GM23248 (cell line): ENCODE results near the gene LINGO4. TPM values are rescaled to one million over a fixed set of nuclear protein-coding genes. Genes with fewer than 3 reads are reported as not detected.

Source experiments
- DNase-seq: peaks from one replicate; pipeline ENCODE4 v3.0.0-alpha.2; 2015
- H2AFZ ChIP-seq: fragments of 200-600 bp; sonication (generic); 2 replicates; pipeline ENCODE4 v1.6.1; 2016; ENCODE audit warnings: antibody characterized with exemption
- H3F3A ChIP-seq: fragments of 200-600 bp; sonication (generic); 2 replicates; pipeline ENCODE4 v1.6.1; 2016; ENCODE audit warnings: mild to moderate bottlenecking, antibody characterized with exemption, mixed run types; ENCODE audit not compliant: insufficient read depth
- H3K27ac ChIP-seq: fragments of 200-600 bp; sonication (generic); 2 replicates; pipeline ENCODE4 v1.5.1; 2016; ENCODE audit warnings: mild to moderate bottlenecking
- H3K27me3 ChIP-seq: fragments of 200-600 bp; sonication (generic); replicated peaks from 2 replicates; pipeline ENCODE4 v1.6.1; 2016; ENCODE audit warnings: mild to moderate bottlenecking; ENCODE audit not compliant: insufficient read depth
- H3K36me3 ChIP-seq: fragments of 200-600 bp; sonication (generic); 2 replicates; pipeline ENCODE4 v1.6.1; 2016; ENCODE audit warnings: low read depth, mild to moderate bottlenecking
- H3K4me1 ChIP-seq: fragments of 200-600 bp; sonication (generic); 2 replicates; pipeline ENCODE4 v1.6.1; 2016; ENCODE audit warnings: mild to moderate bottlenecking; ENCODE audit not compliant: insufficient read depth
- H3K4me2 ChIP-seq: fragments of 200-600 bp; sonication (generic); one replicate; pipeline ENCODE4 v1.6.1; 2016; ENCODE audit warnings: mild to moderate bottlenecking; ENCODE audit not compliant: unreplicated experiment
- H3K4me3 ChIP-seq: fragments of 200-600 bp; sonication (generic); 2 replicates; pipeline ENCODE4 v1.5.1; 2016; ENCODE audit warnings: mild to moderate bottlenecking
- H3K79me2 ChIP-seq: fragments of 200-600 bp; sonication (generic); 2 replicates; pipeline ENCODE4 v1.6.1; 2016; ENCODE audit warnings: mild to moderate bottlenecking; ENCODE audit not compliant: insufficient read depth
- H3K9ac ChIP-seq: fragments of 200-600 bp; sonication (generic); 2 replicates; pipeline ENCODE4 v1.6.1; 2016; ENCODE audit warnings: mild to moderate bottlenecking
- H3K9me2 ChIP-seq: fragments of 200-600 bp; sonication (generic); 2 replicates; pipeline ENCODE4 v1.6.1; 2016; ENCODE audit warnings: mixed run types, mild to moderate bottlenecking, moderate library complexity; ENCODE audit not compliant: insufficient read depth
- H3K9me3 ChIP-seq: fragments of 200-600 bp; sonication (generic); one replicate; pipeline ENCODE4 v1.6.1; 2017; ENCODE audit warnings: low read depth
- H4K20me1 ChIP-seq: fragments of 200-600 bp; sonication (generic); 2 replicates; pipeline ENCODE4 v1.6.0; 2016; ENCODE audit not compliant: insufficient read depth
- EZH2 ChIP-seq: fragments of 200-600 bp; sonication (generic); IDR thresholded peaks from 2 replicates; pipeline ENCODE4 v1.6.1; 2018; ENCODE audit warnings: antibody characterized with exemption, mild to moderate bottlenecking; ENCODE audit not compliant: insufficient read depth, poor library complexity, severe bottlenecking
- EZH2phosphoT487 ChIP-seq: fragments of 200-600 bp; sonication (generic); IDR thresholded peaks from 2 replicates; pipeline ENCODE4 v1.6.1; 2018; ENCODE audit warnings: antibody characterized with exemption, moderate library complexity, mild to moderate bottlenecking, low read depth; ENCODE audit not compliant: insufficient read depth
- WGBS, 2 experiments: methylation state at CpG; one replicate each; pipeline ENCODE4 v1.1.6; 2015 to 2017; ENCODE audit warnings: low lambda C conversion rate in 2 of 2, low coverage in 1 of 2; ENCODE audit errors: missing lambda C conversion rate in 2 of 2; 5-methylcytosine and 5-hydroxymethylcytosine counted together
- in situ Hi-C: fragments of 300-500 bp; cut with MboI; formaldehyde crosslinking; loops from 2 replicates; pipeline ENCODE4 v1.15.0; 2020
- polyA plus RNA-seq: library from polyadenylated mRNA; unstranded; fragments of >200 nt; fragmentation: Nextera tagmentation; extraction: Ambion mirVana; gene quantifications from 2 replicates; pipeline ENCODE4 v1.2.1, GENCODE V29; 2016
- total RNA-seq: library from RNA; depleted of rRNA; stranded (reverse); fragments of >200 nt; shearing (Covaris generic); gene quantifications from 2 replicates; pipeline ENCODE4 v1.2.3, GENCODE V29; 2014

LINGO4 gene
- total and polyA plus RNA-seq, 2 experiments from 2014 or later = not detected

- H3K36me3 ChIP-seq = no peaks in the 10 kb centered on the region
- H3K4me3 ChIP-seq = no peak overlapping the region
- no peak for DNase-seq
- H3K9me3 ChIP-seq = no peaks in the 10 kb centered on the region
- no peaks in the 10 kb centered on the region for H3K79me2 ChIP-seq
- H3K9ac ChIP-seq = no peak overlapping the region
- no peak overlapping the region for H2AFZ ChIP-seq
- in situ Hi-C loops = no loop called here
- H4K20me1 ChIP-seq = no peaks in the 10 kb centered on the region
- H3K4me1 ChIP-seq = no peaks in the 10 kb centered on the region
- no peaks in the 10 kb centered on the region for H3K9me2 ChIP-seq
- H3K4me2 ChIP-seq = no peak overlapping the region
- no peaks in the 10 kb centered on the region for H3F3A ChIP-seq
- WGBS, 2 experiments = 46 to 62% methylated on average over 6 of the region's 6 CpGs
- no peak for TF ChIP-seq EZH2phosphoT487
- no peak for TF ChIP-seq EZH2
- no peaks in the 10 kb centered on the region for H3K27me3 ChIP-seq
- H3K27ac ChIP-seq = no peak overlapping the region
These were observed 24.8 kb upstream of the LINGO4 start for GRCh38 chr1:151830055-151830454.

- TF ChIP-seq EZH2 (no peak), EZH2phosphoT487 (no peak)
- H2AFZ ChIP-seq = no peak overlapping the region
- no peaks in the 10 kb centered on the region for H3K9me2 ChIP-seq
- no peaks in the 10 kb centered on the region for H3K9me3 ChIP-seq
- H3K27me3 ChIP-seq = no peaks in the 10 kb centered on the region
- no peaks in the 10 kb centered on the region for H3K36me3 ChIP-seq
- H3K4me3 ChIP-seq = no peak overlapping the region
- H3K9ac ChIP-seq = no peak overlapping the region
- H3F3A ChIP-seq = no peaks in the 10 kb centered on the region
- no peaks in the 10 kb centered on the region for H4K20me1 ChIP-seq
- no peaks in the 10 kb centered on the region for H3K79me2 ChIP-seq
- no peak overlapping the region for H3K27ac ChIP-seq
- no peaks in the 10 kb centered on the region for H3K4me1 ChIP-seq
- in situ Hi-C loops = no loop called here
- H3K4me2 ChIP-seq = no peak overlapping the region
- 61 to 74% methylated on average over 4 of the region's 4 CpGs for WGBS, 2 experiments
- no peak for DNase-seq
These were observed 24.3 kb upstream of the LINGO4 start for GRCh38 chr1:151829352-151830046.

GRCh38 chr1:151828921-151829320, 23.7 kb upstream of the LINGO4 start:
- H3K36me3 ChIP-seq = no peaks in the 10 kb centered on the region
- H3K9me3 ChIP-seq = no peaks in the 10 kb centered on the region
- H4K20me1 ChIP-seq = no peaks in the 10 kb centered on the region
- H3K4me2 ChIP-seq = no peak overlapping the region
- 38 to 42% methylated on average over 7 to 11 of the region's 12 CpGs for WGBS, 2 experiments
- DNase-seq = peak; percentile 32
- H3F3A ChIP-seq = no peaks in the 10 kb centered on the region
- H3K9me2 ChIP-seq = no peaks in the 10 kb centered on the region
- H3K9ac ChIP-seq = no peak overlapping the region
- in situ Hi-C loops = no loop called here
- no peak overlapping the region for H3K4me3 ChIP-seq
- no peaks in the 10 kb centered on the region for H3K4me1 ChIP-seq
- TF ChIP-seq EZH2phosphoT487 (no peak), EZH2 (no peak)
- H3K27me3 ChIP-seq = no peaks in the 10 kb centered on the region
- no peak overlapping the region for H2AFZ ChIP-seq
- no peaks in the 10 kb centered on the region for H3K79me2 ChIP-seq
- H3K27ac ChIP-seq = no peak overlapping the region

- no peak overlapping the region for H3K4me3 ChIP-seq
- H3K27ac ChIP-seq = no peak overlapping the region
- 42 to 57% methylated on average over 7 to 9 of the region's 9 CpGs for WGBS, 2 experiments
- no peaks in the 10 kb centered on the region; the same call in 1 of the 2 replicates for H3K27me3 ChIP-seq
- in situ Hi-C loops = no loop called here
- H3K79me2 ChIP-seq = no peaks in the 10 kb centered on the region
- no peak for TF ChIP-seq EZH2
- no peak for TF ChIP-seq EZH2phosphoT487
- no peak overlapping the region for H3K4me2 ChIP-seq
- no peaks in the 10 kb centered on the region for H3K9me3 ChIP-seq
- H3K9ac ChIP-seq = no peak overlapping the region
- H3K4me1 ChIP-seq = no peaks in the 10 kb centered on the region
- no peaks in the 10 kb centered on the region for H4K20me1 ChIP-seq
- no peaks in the 10 kb centered on the region for H3K9me2 ChIP-seq
- no peak for DNase-seq
- H2AFZ ChIP-seq = no peak overlapping the region
- no peaks in the 10 kb centered on the region for H3F3A ChIP-seq
- H3K36me3 ChIP-seq = no peaks in the 10 kb centered on the region
These were observed 22.6 kb upstream of the LINGO4 start for GRCh38 chr1:151827853-151828252.
